NT2/D1 (cell line): ENCODE data around the gene PTPN22.

ENCODE experiments used
- DNase-seq: peaks from one replicate; pipeline ENCODE4 v3.0.0-alpha.2; 2011; ENCODE audit warnings: low read depth, low spot score
- H3K27me3 ChIP-seq: 2 replicates; pipeline ENCODE4 v1.6.0; 2011; ENCODE audit warnings: mild to moderate bottlenecking; ENCODE audit not compliant: insufficient read length, insufficient read depth
- H3K36me3 ChIP-seq: 2 replicates; pipeline ENCODE4 v1.6.1; 2011; ENCODE audit warnings: mild to moderate bottlenecking, low read length, mixed read lengths; ENCODE audit not compliant: insufficient read depth, insufficient read length
- H3K4me1 ChIP-seq: 2 replicates; pipeline ENCODE4 v1.5.1; 2011; ENCODE audit not compliant: insufficient read depth, insufficient read length
- H3K4me3 ChIP-seq: 2 replicates; pipeline ENCODE4 v1.5.1; 2011; ENCODE audit warnings: low read depth; ENCODE audit not compliant: insufficient read length
- H3K9ac ChIP-seq: 2 replicates; pipeline ENCODE4 v1.6.0; 2011; ENCODE audit warnings: low read depth; ENCODE audit not compliant: insufficient read length
- H3K9me3 ChIP-seq: 2 replicates; pipeline ENCODE4 v1.5.1; 2011; ENCODE audit warnings: mild to moderate bottlenecking, low read length; ENCODE audit not compliant: insufficient read depth
- SUZ12 ChIP-seq: IDR thresholded peaks from 2 replicates; pipeline ENCODE4 v1.6.1; 2011; ENCODE audit not compliant: insufficient read length, insufficient read depth; ENCODE audit errors: extremely low read depth
- YY1 ChIP-seq: IDR thresholded peaks from 2 replicates; pipeline ENCODE4 v1.6.1; 2011; ENCODE audit not compliant: insufficient read length, insufficient read depth
- ZNF274 ChIP-seq: IDR thresholded peaks from 2 replicates; pipeline ENCODE4 v1.6.1; 2011; ENCODE audit warnings: mild to moderate bottlenecking, low read depth, low read length

The PTPN22 gene

GRCh38 chr1:113886417-113887401, 15.2 kb upstream of the PTPN22 start:
- Histone ChIP-seq H3K4me3 (no peak overlapping the region), H3K27me3 (no peaks in the 10 kb centered on the region), H3K9me3 (no peaks in the 10 kb centered on the region), H3K36me3 (no peaks in the 10 kb centered on the region), H3K9ac (no peak overlapping the region), H3K4me1 (no peaks in the 10 kb centered on the region)
- no peak for DNase-seq
- TF ChIP-seq ZNF274 (no peak), YY1 (no peak), SUZ12 (no peak)

GRCh38 chr1:113881661-113882060, 10.1 kb upstream of the PTPN22 start:
- no peaks in the 10 kb centered on the region for H3K36me3 ChIP-seq
- DNase-seq = no peak
- H3K9ac ChIP-seq = no peak overlapping the region
- TF ChIP-seq SUZ12 (no peak), ZNF274 (no peak), YY1 (no peak)
- no peaks in the 10 kb centered on the region for H3K27me3 ChIP-seq
- H3K4me1 ChIP-seq = no peaks in the 10 kb centered on the region
- no peak overlapping the region for H3K4me3 ChIP-seq
- H3K9me3 ChIP-seq = no peaks in the 10 kb centered on the region

GRCh38 chr1:113879739-113880038, 8.2 kb upstream of the PTPN22 start:
- H3K4me3 ChIP-seq = no peak overlapping the region
- H3K36me3 ChIP-seq = no peaks in the 10 kb centered on the region
- TF ChIP-seq ZNF274 = no peak
- no peak for TF ChIP-seq SUZ12
- TF ChIP-seq YY1 = no peak
- no peaks in the 10 kb centered on the region for H3K27me3 ChIP-seq
- no peak overlapping the region for H3K9ac ChIP-seq
- H3K4me1 ChIP-seq = no peaks in the 10 kb centered on the region
- DNase-seq = no peak
- no peaks in the 10 kb centered on the region for H3K9me3 ChIP-seq

GRCh38 chr1:113876176-113876575, 4.7 kb upstream of the PTPN22 start:
- no peak for DNase-seq
- no peaks in the 10 kb centered on the region for H3K36me3 ChIP-seq
- no peaks in the 10 kb centered on the region for H3K9me3 ChIP-seq
- TF ChIP-seq ZNF274 = no peak
- no peak for TF ChIP-seq SUZ12
- no peak for TF ChIP-seq YY1
- H3K9ac ChIP-seq = no peak overlapping the region
- no peaks in the 10 kb centered on the region for H3K27me3 ChIP-seq
- H3K4me3 ChIP-seq = no peak overlapping the region
- no peaks in the 10 kb centered on the region for H3K4me1 ChIP-seq

- Histone ChIP-seq H3K4me3 (no peak overlapping the region), H3K4me1 (no peaks in the 10 kb centered on the region), H3K9me3 (no peaks in the 10 kb centered on the region), H3K9ac (no peak overlapping the region), H3K36me3 (no peaks in the 10 kb centered on the region), H3K27me3 (no peaks in the 10 kb centered on the region)
- no peak for DNase-seq
- TF ChIP-seq ZNF274 (no peak), SUZ12 (no peak), YY1 (no peak)
These were observed 4.2 kb upstream of the PTPN22 start for GRCh38 chr1:113875714-113876113.

GRCh38 chr1:113874012-113874879, 2.7 kb upstream of the PTPN22 start:
- Histone ChIP-seq H3K9ac (no peak overlapping the region), H3K9me3 (no peaks in the 10 kb centered on the region), H3K4me1 (no peaks in the 10 kb centered on the region), H3K4me3 (no peak overlapping the region), H3K36me3 (no peaks in the 10 kb centered on the region), H3K27me3 (no peaks in the 10 kb centered on the region)
- peak; percentile 25 for DNase-seq
- TF ChIP-seq SUZ12 (no peak), YY1 (no peak), ZNF274 (no peak)

- Histone ChIP-seq H3K4me1 (no peaks in the 10 kb centered on the region), H3K9me3 (no peaks in the 10 kb centered on the region), H3K27me3 (no peaks in the 10 kb centered on the region), H3K9ac (no peak overlapping the region), H3K4me3 (no peak overlapping the region), H3K36me3 (no peaks in the 10 kb centered on the region)
- no peak for DNase-seq
- TF ChIP-seq SUZ12 (no peak), YY1 (no peak), ZNF274 (no peak)
These were observed 865 bp upstream of the PTPN22 start for GRCh38 chr1:113872219-113872935.
